Right ventricle myocardium inferior (tissue), 1 donor: ENCODE data around the gene CASP7. TPM values are rescaled to one million over a fixed set of nuclear protein-coding genes. Genes with fewer than 3 reads are reported as not detected.

ENCODE experiments used
- microRNA-seq: library from miRNA; unstranded; fragments of <30 nt; microRNA quantifications from one replicate; pipeline ENCODE4 v1.2.0, GENCODE V29; 2020
- total RNA-seq: library from RNA; stranded (reverse); fragmentation: NEBNext Ultra II Directional; extraction: Animal tissue kit (Norgen Biotek cat#: 25700); gene quantifications from one replicate; pipeline ENCODE4 v1.2.1, GENCODE V29; 2021
- donor health status: DM: no; HTN: yes; CAD: no; lungs with severe emphysema.

The CASP7 gene
- total RNA-seq, 1 donor from 2014 or later, result 13.8 TPM

Small RNA genes within 50 kb of the gene (microRNA-seq; reads per million reads assigned to microRNA genes)
- gene MIR4483, result not detected

Other genes starting within 250 kb of the CASP7 start
- gene HABP2, start 126.9 kb upstream of the CASP7 start, total RNA-seq, result not detected
- gene NRAP, start 15.9 kb upstream of the CASP7 start, total RNA-seq, result 1,026 TPM
- not detected for gene PLEKHS1, start 71.8 kb downstream of the CASP7 start, total RNA-seq
- 6.8 TPM for gene DCLRE1A, start 174.2 kb downstream of the CASP7 start, total RNA-seq
- gene NHLRC2, start 174.7 kb downstream of the CASP7 start, total RNA-seq, result 60.6 TPM